Endothelial cell of umbilical vein (primary cell): ENCODE measurements around the gene ATXN2. TPM values are rescaled to one million over a fixed set of nuclear protein-coding genes. Genes with fewer than 3 reads are reported as not detected.

Experiments
- BruUV-seq: library from RNA; stranded (reverse); fragments of 400-500 nt; replicated peaks from 2 replicates; lab custom pipeline; 2021; lab: Mats Ljungman, UMichigan
- CTCF ChIA-PET: fragments of 300-600, 350-600 bp; sonication (Branson Sonifier 250); formaldehyde crosslinking; loops from one replicate; lab custom pipeline; 2021; ENCODE audit warnings: antibody characterized with exemption, inconsistent platforms; lab: Charles Lee
- POLR2A ChIA-PET: fragments of 300-600, 350-600 bp; sonication (Branson Sonifier 250); formaldehyde crosslinking; loops from one replicate; lab custom pipeline; 2021; ENCODE audit warnings: antibody characterized with exemption, inconsistent platforms; lab: Charles Lee
- DNase-seq: peaks from one replicate; pipeline ENCODE4 v3.0.0-alpha.2; 2011; ENCODE audit warnings: low read depth, low spot score
- FAIRE-seq: peaks from 2 replicates; lab custom pipeline; 2011; peaks lifted over from hg19 to GRCh38; lab: Jason Lieb, UNC
- H2AFZ ChIP-seq: 2 replicates; pipeline ENCODE4 v1.6.0; 2012; ENCODE audit warnings: low read depth, low read length, control low read depth, inconsistent platforms
- H3K27ac ChIP-seq: 2 replicates; pipeline ENCODE4 v1.5.1; 2011; ENCODE audit warnings: low read depth, mild to moderate bottlenecking, control low read depth, low read length, moderate library complexity; ENCODE audit not compliant: insufficient read depth
- H3K27me3 ChIP-seq, 2 experiments: 2 replicates each; pipeline versions ENCODE4 v1.6.0 to v1.6.1; 2011; ENCODE audit warnings: low read length in 2 of 2, mixed read lengths in 1 of 2; ENCODE audit not compliant: control insufficient read depth in 2 of 2, insufficient read depth in 2 of 2
- H3K36me3 ChIP-seq, 2 experiments: 2 replicates in 1 of 2; 3 replicates in 1 of 2; pipeline ENCODE4 v1.5.1; 2011; ENCODE audit warnings: low read length in 2 of 2, mild to moderate bottlenecking in 1 of 2, moderate library complexity in 1 of 2; ENCODE audit not compliant: control insufficient read depth in 2 of 2, insufficient read depth in 2 of 2; ENCODE audit errors: extremely low read depth in 1 of 2
- H3K4me1 ChIP-seq: 3 replicates; pipeline ENCODE4 v1.5.1; 2011; ENCODE audit warnings: mild to moderate bottlenecking, low read length; ENCODE audit not compliant: control insufficient read depth, insufficient read depth; ENCODE audit errors: extremely low read depth
- H3K4me2 ChIP-seq: 2 replicates; pipeline ENCODE4 v1.6.1; 2011; ENCODE audit warnings: low read length, control low read depth, mixed read lengths; ENCODE audit not compliant: insufficient read depth
- H3K4me3 ChIP-seq, 3 experiments: fragments of 200-600 bp in 1 of 3; sonication (generic), shearing (Covaris generic) in 1 of 3; replicated peaks in 1 of 3; 2 replicates each; pipeline ENCODE4 v1.5.1; 2011 to 2016; ENCODE audit warnings: control low read depth in 3 of 3, low read length in 3 of 3, mild to moderate bottlenecking in 2 of 3, inconsistent platforms in 1 of 3, low read depth in 1 of 3, moderate library complexity in 1 of 3; ENCODE audit not compliant: insufficient read depth in 1 of 3
- H3K79me2 ChIP-seq: 2 replicates; pipeline ENCODE4 v1.6.0; 2012; ENCODE audit warnings: low read length, inconsistent platforms; ENCODE audit not compliant: control insufficient read depth, insufficient read depth
- H3K9ac ChIP-seq: replicated peaks from 2 replicates; pipeline ENCODE3; 2011; ENCODE audit warnings: low read length, control low read depth; ENCODE audit not compliant: insufficient read depth; ENCODE audit errors: extremely low read depth
- H3K9me1 ChIP-seq: replicated peaks from 3 replicates; pipeline ENCODE4 v1.6.0; 2011; ENCODE audit warnings: mild to moderate bottlenecking, low read length; ENCODE audit not compliant: control insufficient read depth, insufficient read depth; ENCODE audit errors: extremely low read depth
- H3K9me3 ChIP-seq: replicated peaks from 2 replicates; pipeline ENCODE4 v1.5.1; 2012; ENCODE audit warnings: low read length, inconsistent platforms; ENCODE audit not compliant: control insufficient read depth, insufficient read depth
- H4K20me1 ChIP-seq: replicated peaks from 2 replicates; pipeline ENCODE3; 2011; ENCODE audit warnings: mild to moderate bottlenecking, low read length; ENCODE audit not compliant: control insufficient read depth, insufficient read depth; ENCODE audit errors: extremely low read depth
- CTCF ChIP-seq, 2 donors: IDR thresholded peaks; 1 replicate in 1 of 2; 2 replicates in 1 of 2; pipeline ENCODE4 v1.5.1; 2011; ENCODE audit warnings: low read length in 2 of 2, mild to moderate bottlenecking in 2 of 2, moderate library complexity in 2 of 2, control low read depth in 1 of 2, inconsistent platforms in 1 of 2, low read depth in 1 of 2; ENCODE audit not compliant: insufficient read depth in 1 of 2; ENCODE audit errors: extremely low read depth in 1 of 2
- EZH2 ChIP-seq: IDR thresholded peaks from 2 replicates; pipeline ENCODE4 v1.6.1; 2012; ENCODE audit warnings: borderline replicate concordance, low read depth, mild to moderate bottlenecking, moderate library complexity, low read length, inconsistent platforms; ENCODE audit not compliant: severe bottlenecking
- FOS ChIP-seq: IDR thresholded peaks from 2 replicates; pipeline ENCODE4 v1.6.1; 2011; ENCODE audit warnings: mild to moderate bottlenecking, low read length, moderate library complexity, borderline replicate concordance; ENCODE audit not compliant: insufficient read depth
- GATA2 ChIP-seq: IDR thresholded peaks from 2 replicates; pipeline ENCODE4 v1.7.0; 2011; ENCODE audit warnings: low read depth, mild to moderate bottlenecking, moderate library complexity, mixed read lengths, low read length; ENCODE audit not compliant: insufficient read length, insufficient read depth
- JUN ChIP-seq: IDR thresholded peaks from 2 replicates; pipeline ENCODE4 v1.6.1; 2011; ENCODE audit warnings: borderline replicate concordance, low read depth; ENCODE audit not compliant: insufficient read length, insufficient read depth
- MYC ChIP-seq: IDR thresholded peaks from one replicate; pipeline ENCODE4 v1.6.1; 2011; ENCODE audit warnings: mild to moderate bottlenecking, low read depth, low read length
- POLR2A ChIP-seq: IDR thresholded peaks from 2 replicates; pipeline ENCODE4 v1.6.1; 2012; ENCODE audit warnings: low read depth, mild to moderate bottlenecking, control low read depth, low read length
- POLR2AphosphoS5 ChIP-seq: IDR thresholded peaks from 2 replicates; pipeline ENCODE4 v1.6.1; 2012; ENCODE audit warnings: low read depth, mild to moderate bottlenecking, control low read depth, low read length, moderate library complexity; ENCODE audit not compliant: insufficient read depth
- dilution Hi-C: fragments of 300-500 bp; cut with MboI; formaldehyde crosslinking; loops from one replicate; pipeline ENCODE4 v1.15.0; 2019; ENCODE audit warnings: low sequenced_read_pairs; ENCODE audit not compliant: extremely low pct_ligation_motif_present
- intact Hi-C: fragments of 100-400 bp; cut with micrococcal nuclease; formaldehyde crosslinking; loops from one replicate; pipeline ENCODE4 v1.10.0; 2022
- polyA plus RNA-seq, 4 experiments: library from polyadenylated mRNA; depleted of rRNA in 3 of 4; stranded (reverse) in 3 of 4; unstranded in 1 of 4; fragments of >200 nt; gene quantifications; 2 replicates each; pipeline versions ENCODE4 v1.2.1 to v1.2.3, GENCODE V29; 2011 to 2012; ENCODE audit warnings: missing spikeins in 1 of 4
- total RNA-seq: library from RNA; stranded (reverse); gene quantifications from 2 replicates; pipeline ENCODE4 v1.2.3, GENCODE V29; 2021
- TF ChIP-seq, protein P1 (sequence below): IDR thresholded peaks from 2 replicates; pipeline ENCODE4 v1.6.1; 2011; ENCODE audit not compliant: insufficient read depth, insufficient read length

The ATXN2 gene
- total and polyA plus RNA-seq, 2 donors (not counting 3 experiments of a cell fraction or from before 2014, with no cell fraction given), result 58.9 to 86.7 TPM

DNA sequence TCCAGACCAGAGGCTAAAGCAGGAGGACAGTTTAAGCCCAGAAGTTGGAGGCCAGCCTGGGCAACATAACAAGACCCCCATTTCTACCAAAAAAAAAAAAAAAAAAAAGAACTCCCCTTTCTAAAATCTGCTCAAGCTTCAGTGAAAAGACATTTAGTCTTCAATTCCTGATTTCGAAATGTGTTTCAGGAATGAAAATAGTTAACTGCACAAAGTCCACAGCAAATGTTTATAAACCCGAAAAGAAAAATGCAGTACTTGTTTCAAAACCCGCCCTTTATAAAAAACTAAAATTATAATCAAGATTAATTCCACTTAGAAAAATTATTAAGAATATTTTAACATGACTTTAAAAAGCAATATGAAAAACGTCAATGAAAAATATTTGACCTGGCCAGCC is 12.1 kb downstream of the ATXN2 start:
- FAIRE-seq (no peak), DNase-seq (no peak)
- dilution Hi-C loops (no loop called here), intact Hi-C loops (no loop called here)
- Histone ChIP-seq H3K9ac (no peak overlapping the region), H2AFZ (no peak overlapping the region), H3K36me3 (no peaks in the 10 kb centered on the region), H3K79me2 (peaks cover 93% of the 10 kb centered on the region), H3K9me1 (no peaks in the 10 kb centered on the region), H3K4me3 (no peak overlapping the region), H4K20me1 (peaks cover 13% of the 10 kb centered on the region), H3K27ac (no peak overlapping the region), H3K27me3 (no peaks in the 10 kb centered on the region), H3K4me1 (no peaks in the 10 kb centered on the region), H3K4me2 (no peak overlapping the region), H3K9me3 (no peaks in the 10 kb centered on the region)
- POLR2A ChIA-PET, result no interaction called here
- no TSS peak for BruUV-seq
- CTCF ChIA-PET, result interaction anchor here (0.6 kb wide), 1 partner anchor 1156 kb away, joined by 3 read pairs; no protein-coding TSS in a partner anchor
- no peak for TF ChIP-seq POLR2AphosphoS5
- TF ChIP-seq FOS, result no peak
- TF ChIP-seq EZH2, result no peak
- TF ChIP-seq, protein P1, sequence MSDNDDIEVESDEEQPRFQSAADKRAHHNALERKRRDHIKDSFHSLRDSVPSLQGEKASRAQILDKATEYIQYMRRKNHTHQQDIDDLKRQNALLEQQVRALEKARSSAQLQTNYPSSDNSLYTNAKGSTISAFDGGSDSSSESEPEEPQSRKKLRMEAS, result no peak
- TF ChIP-seq GATA2, result no peak
- TF ChIP-seq POLR2A, result no peak
- TF ChIP-seq MYC, result no peak
- TF ChIP-seq JUN, result no peak
- TF ChIP-seq CTCF (IDR thresholded peaks at IDR 0.05; ENCODE audit: extremely low read depth in 1 of 2, insufficient read depth in 1 of 2, low read depth in 1 of 2, low read length in 2 of 2), result no peak
